A549 (cell line): ENCODE data around the gene HELZ2. TPM values are rescaled to one million over a fixed set of nuclear protein-coding genes. Genes with fewer than 3 reads are reported as not detected.
"Not testable (repeated sequence)": the region's sequence is repeated elsewhere in the genome, so short reads cannot be mapped to it uniquely, and the experiment has no call there.

ENCODE experiments used
- ATAC-seq, 2 experiments: fragments of 200-7000 bp in 1 of 2; fragments of >200 bp in 1 of 2; cut with Nextera tagmentation in 1 of 2; cut with Tn5 transposase in 1 of 2; 3 replicates each; pipeline versions ENCODE4 v1.8.0 to v1.9.1; 2018 to 2020; ENCODE audit warnings: mild to moderate bottlenecking in 1 of 2, moderate library complexity in 1 of 2
- CTCF ChIA-PET: fragments of 300-600 bp; sonication (Branson Sonifier 250); formaldehyde crosslinking; extraction: SDS; loops from one replicate; lab custom pipeline; 2021; ENCODE audit warnings: antibody characterized with exemption, inconsistent platforms; lab: Yijun Ruan, JAX
- POLR2A ChIA-PET: fragments of 350-600 bp; formaldehyde crosslinking; extraction: SDS; loops from one replicate; lab custom pipeline; 2021; ENCODE audit warnings: antibody characterized with exemption, inconsistent platforms; lab: Yijun Ruan, JAX
- DNase-seq, 2 experiments: peaks; one replicate each; pipeline versions ENCODE4 v3.0.0 to v3.0.0-alpha.2; 2011 to 2016; ENCODE audit warnings: low read depth in 1 of 2, low spot score in 1 of 2
- FAIRE-seq: peaks from 2 replicates; lab custom pipeline; 2011; peaks lifted over from hg19 to GRCh38; lab: Jason Lieb, UNC
- H3K27ac ChIP-seq, 2 experiments: fragments of >200 bp; sonication (Bioruptor Twin); formaldehyde crosslinking; 3 replicates each; pipeline ENCODE4 v1.5.1; 2016 to 2017
- H3K4me1 ChIP-seq: fragments of >200 bp; sonication (Bioruptor Twin); formaldehyde crosslinking; 3 replicates; pipeline ENCODE4 v1.6.1; 2016
- H3K4me2 ChIP-seq: fragments of >200 bp; sonication (Bioruptor Twin); formaldehyde crosslinking; 3 replicates; pipeline ENCODE4 v1.6.1; 2016
- H3K4me3 ChIP-seq: fragments of >200 bp; sonication (Bioruptor Twin); formaldehyde crosslinking; 3 replicates; pipeline ENCODE4 v1.5.1; 2016
- H3K9me3 ChIP-seq: fragments of >200 bp; sonication (Bioruptor Twin); formaldehyde crosslinking; 3 replicates; pipeline ENCODE4 v1.6.1; 2016
- CBX8 ChIP-seq: fragments of 200-600 bp; sonication (generic); IDR thresholded peaks from 2 replicates; pipeline ENCODE4 v1.6.1; 2016
- CHD2 ChIP-seq: fragments of 150-350 bp; IDR thresholded peaks from 2 replicates; pipeline ENCODE4 v1.6.1; 2014; ENCODE audit warnings: low read length; ENCODE audit not compliant: partially characterized antibody
- EHF ChIP-seq: fragments of 250-450 bp; sonication (Bioruptor Pico); IDR thresholded peaks from 2 replicates; pipeline ENCODE4 v1.5.0; 2020; ENCODE audit warnings: mild to moderate bottlenecking
- EP300 ChIP-seq, 2 experiments: fragments of >200 bp; sonication (Bioruptor Twin); formaldehyde crosslinking; IDR thresholded peaks; 2 replicates in 1 of 2; 3 replicates in 1 of 2; pipeline ENCODE4 v1.6.1; 2016 to 2017
- ESRRA ChIP-seq: fragments of 150-350 bp; IDR thresholded peaks from 2 replicates; pipeline ENCODE4 v1.6.1; 2014; ENCODE audit warnings: mild to moderate bottlenecking, low read length, borderline replicate concordance
- GATA3 ChIP-seq: IDR thresholded peaks from 2 replicates; pipeline ENCODE4 v1.6.1; 2012; ENCODE audit warnings: borderline replicate concordance
- HES2 ChIP-seq: fragments of >200 bp; sonication (Bioruptor Twin); formaldehyde crosslinking; IDR thresholded peaks from 2 replicates; pipeline ENCODE4 v1.6.1; 2016
- JUNB ChIP-seq: fragments of >200 bp; sonication (Bioruptor Twin); formaldehyde crosslinking; IDR thresholded peaks from 2 replicates; pipeline ENCODE4 v1.6.1; 2016
- KDM1A ChIP-seq: fragments of 200-600 bp; sonication (generic); IDR thresholded peaks from 2 replicates; pipeline ENCODE4 v1.6.1; 2016; ENCODE audit warnings: low read depth, mild to moderate bottlenecking
- KDM5A ChIP-seq: fragments of 200-600 bp; sonication (generic); IDR thresholded peaks from 2 replicates; pipeline ENCODE4 v1.6.1; 2016; ENCODE audit warnings: antibody characterized with exemption, mild to moderate bottlenecking
- NPAS2 ChIP-seq: fragments of 250-450 bp; sonication (Bioruptor Pico); IDR thresholded peaks from 2 replicates; pipeline ENCODE4 v1.8.0; 2022; ENCODE audit warnings: mild to moderate bottlenecking, moderate library complexity, borderline replicate concordance
- POLR2A ChIP-seq: IDR thresholded peaks from 2 replicates; pipeline ENCODE4 v1.6.1; 2012; ENCODE audit warnings: mild to moderate bottlenecking, low read length
- POLR2AphosphoS2 ChIP-seq: conservative IDR thresholded peaks from 2 replicates; pipeline ENCODE4 v1.6.1; 2012; ENCODE audit warnings: low read length, improper control_type of control experiment, inconsistent platforms
- RCOR1 ChIP-seq: fragments of 150-350 bp; IDR thresholded peaks from 2 replicates; pipeline ENCODE4 v1.6.1; 2014; ENCODE audit warnings: antibody characterized with exemption, low read length, low read depth
- ZSCAN20 ChIP-seq: fragments of 250-450 bp; sonication (Bioruptor Pico); IDR thresholded peaks from 2 replicates; pipeline ENCODE4 v1.8.0; 2022; ENCODE audit warnings: mild to moderate bottlenecking, moderate library complexity
- WGBS: methylation state at CpG from one replicate; pipeline ENCODE4 v1.1.6; 2017; ENCODE audit errors: missing lambda C conversion rate; 5-methylcytosine and 5-hydroxymethylcytosine counted together
- polyA plus RNA-seq, 4 experiments: library from polyadenylated mRNA; depleted of rRNA in 3 of 4; stranded (reverse); fragments of >200 nt; fragmentation: RNase III in 1 of 4; extraction: RNeasy Plus Mini Kit Qiagen cat#74134 plus additional on column Dnase treatment in 1 of 4; gene quantifications; 2 replicates in 3 of 4; 3 replicates in 1 of 4; pipeline ENCODE4 v1.2.3, GENCODE V29; 2011 to 2017
- TF ChIP-seq, protein P1 (sequence below): fragments of 150-350 bp; IDR thresholded peaks from 2 replicates; pipeline ENCODE4 v1.6.1; 2014; ENCODE audit warnings: low read depth, mild to moderate bottlenecking, low read length
- TF ChIP-seq, protein P2 (sequence below): IDR thresholded peaks from 2 replicates; pipeline ENCODE4 v1.6.1; 2012
- TF ChIP-seq, protein P3 (sequence below): IDR thresholded peaks from 2 replicates; pipeline ENCODE4 v1.6.1; 2012; ENCODE audit warnings: low read depth, borderline replicate concordance
- TF ChIP-seq, protein P4 (sequence below): fragments of 200-600 bp; sonication (generic); IDR thresholded peaks from 2 replicates; pipeline ENCODE4 v1.6.1; 2016; ENCODE audit warnings: antibody characterized with exemption, mild to moderate bottlenecking, moderate library complexity
- TF ChIP-seq, protein P5 (sequence below): fragments of 450-650 bp; IDR thresholded peaks from 2 replicates; pipeline ENCODE4 v1.6.1; 2014; ENCODE audit warnings: antibody characterized with exemption

Gene HELZ2
- polyA plus RNA-seq, 2 of the 4 experiments (the other 2 are of a cell fraction): 3.2 to 4.5 TPM

- ATAC-seq (no peak), DNase-seq (no peak), FAIRE-seq (no peak)
- no peak overlapping the region for H3K4me2 ChIP-seq
- CTCF ChIA-PET: interaction anchor here (0.7 to 1.5 kb wide), 2 partner anchors 65 to 352 kb away, joined by 4 to 6 read pairs; partner anchors contain the start of gene PTK6
- WGBS: 82% methylated on average over 2 of the region's 3 CpGs
- H3K27ac ChIP-seq: no peak overlapping the region
- POLR2A ChIA-PET: no interaction called here
- H3K9me3 ChIP-seq: no peaks in the 10 kb centered on the region
- no peaks in the 10 kb centered on the region for H3K4me1 ChIP-seq
- H3K4me3 ChIP-seq: no peak overlapping the region
- TF ChIP-seq POLR2AphosphoS2: no peak
- TF ChIP-seq JUNB: no peak
- no peak for TF ChIP-seq GATA3
- TF ChIP-seq, protein P1, sequence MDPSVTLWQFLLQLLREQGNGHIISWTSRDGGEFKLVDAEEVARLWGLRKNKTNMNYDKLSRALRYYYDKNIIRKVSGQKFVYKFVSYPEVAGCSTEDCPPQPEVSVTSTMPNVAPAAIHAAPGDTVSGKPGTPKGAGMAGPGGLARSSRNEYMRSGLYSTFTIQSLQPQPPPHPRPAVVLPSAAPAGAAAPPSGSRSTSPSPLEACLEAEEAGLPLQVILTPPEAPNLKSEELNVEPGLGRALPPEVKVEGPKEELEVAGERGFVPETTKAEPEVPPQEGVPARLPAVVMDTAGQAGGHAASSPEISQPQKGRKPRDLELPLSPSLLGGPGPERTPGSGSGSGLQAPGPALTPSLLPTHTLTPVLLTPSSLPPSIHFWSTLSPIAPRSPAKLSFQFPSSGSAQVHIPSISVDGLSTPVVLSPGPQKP: no peak
- no peak for TF ChIP-seq EP300 (IDR thresholded peaks at IDR 0.05)
- TF ChIP-seq, protein P2, sequence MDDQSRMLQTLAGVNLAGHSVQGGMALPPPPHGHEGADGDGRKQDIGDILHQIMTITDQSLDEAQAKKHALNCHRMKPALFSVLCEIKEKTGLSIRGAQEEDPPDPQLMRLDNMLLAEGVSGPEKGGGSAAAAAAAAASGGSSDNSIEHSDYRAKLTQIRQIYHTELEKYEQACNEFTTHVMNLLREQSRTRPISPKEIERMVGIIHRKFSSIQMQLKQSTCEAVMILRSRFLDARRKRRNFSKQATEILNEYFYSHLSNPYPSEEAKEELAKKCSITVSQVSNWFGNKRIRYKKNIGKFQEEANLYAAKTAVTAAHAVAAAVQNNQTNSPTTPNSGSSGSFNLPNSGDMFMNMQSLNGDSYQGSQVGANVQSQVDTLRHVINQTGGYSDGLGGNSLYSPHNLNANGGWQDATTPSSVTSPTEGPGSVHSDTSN: no peak
- TF ChIP-seq ESRRA: no peak
- TF ChIP-seq HES2: no peak
- TF ChIP-seq, protein P3, sequence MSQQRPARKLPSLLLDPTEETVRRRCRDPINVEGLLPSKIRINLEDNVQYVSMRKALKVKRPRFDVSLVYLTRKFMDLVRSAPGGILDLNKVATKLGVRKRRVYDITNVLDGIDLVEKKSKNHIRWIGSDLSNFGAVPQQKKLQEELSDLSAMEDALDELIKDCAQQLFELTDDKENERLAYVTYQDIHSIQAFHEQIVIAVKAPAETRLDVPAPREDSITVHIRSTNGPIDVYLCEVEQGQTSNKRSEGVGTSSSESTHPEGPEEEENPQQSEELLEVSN: no peak
- TF ChIP-seq, protein P4, sequence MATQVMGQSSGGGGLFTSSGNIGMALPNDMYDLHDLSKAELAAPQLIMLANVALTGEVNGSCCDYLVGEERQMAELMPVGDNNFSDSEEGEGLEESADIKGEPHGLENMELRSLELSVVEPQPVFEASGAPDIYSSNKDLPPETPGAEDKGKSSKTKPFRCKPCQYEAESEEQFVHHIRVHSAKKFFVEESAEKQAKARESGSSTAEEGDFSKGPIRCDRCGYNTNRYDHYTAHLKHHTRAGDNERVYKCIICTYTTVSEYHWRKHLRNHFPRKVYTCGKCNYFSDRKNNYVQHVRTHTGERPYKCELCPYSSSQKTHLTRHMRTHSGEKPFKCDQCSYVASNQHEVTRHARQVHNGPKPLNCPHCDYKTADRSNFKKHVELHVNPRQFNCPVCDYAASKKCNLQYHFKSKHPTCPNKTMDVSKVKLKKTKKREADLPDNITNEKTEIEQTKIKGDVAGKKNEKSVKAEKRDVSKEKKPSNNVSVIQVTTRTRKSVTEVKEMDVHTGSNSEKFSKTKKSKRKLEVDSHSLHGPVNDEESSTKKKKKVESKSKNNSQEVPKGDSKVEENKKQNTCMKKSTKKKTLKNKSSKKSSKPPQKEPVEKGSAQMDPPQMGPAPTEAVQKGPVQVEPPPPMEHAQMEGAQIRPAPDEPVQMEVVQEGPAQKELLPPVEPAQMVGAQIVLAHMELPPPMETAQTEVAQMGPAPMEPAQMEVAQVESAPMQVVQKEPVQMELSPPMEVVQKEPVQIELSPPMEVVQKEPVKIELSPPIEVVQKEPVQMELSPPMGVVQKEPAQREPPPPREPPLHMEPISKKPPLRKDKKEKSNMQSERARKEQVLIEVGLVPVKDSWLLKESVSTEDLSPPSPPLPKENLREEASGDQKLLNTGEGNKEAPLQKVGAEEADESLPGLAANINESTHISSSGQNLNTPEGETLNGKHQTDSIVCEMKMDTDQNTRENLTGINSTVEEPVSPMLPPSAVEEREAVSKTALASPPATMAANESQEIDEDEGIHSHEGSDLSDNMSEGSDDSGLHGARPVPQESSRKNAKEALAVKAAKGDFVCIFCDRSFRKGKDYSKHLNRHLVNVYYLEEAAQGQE: no peak
Measured at GRCh38 chr20:63602321-63602720, 28.3 kb upstream of the HELZ2 start.

GRCh38 chr20:63601679-63602078 lies 27.6 kb upstream of the HELZ2 start:
- H3K4me3 ChIP-seq, H3K9me3 ChIP-seq, DNase-seq, POLR2A ChIA-PET, H3K4me1 ChIP-seq, H3K27ac ChIP-seq, FAIRE-seq, ATAC-seq, H3K4me2 ChIP-seq: not testable (repeated sequence)
- WGBS: 85% methylated on average over 5 of the region's 8 CpGs
- CTCF ChIA-PET: interaction anchor here (0.7 to 1.5 kb wide), 2 partner anchors 64 to 353 kb away, joined by 4 to 6 read pairs; partner anchors contain the start of gene PTK6

DNA sequence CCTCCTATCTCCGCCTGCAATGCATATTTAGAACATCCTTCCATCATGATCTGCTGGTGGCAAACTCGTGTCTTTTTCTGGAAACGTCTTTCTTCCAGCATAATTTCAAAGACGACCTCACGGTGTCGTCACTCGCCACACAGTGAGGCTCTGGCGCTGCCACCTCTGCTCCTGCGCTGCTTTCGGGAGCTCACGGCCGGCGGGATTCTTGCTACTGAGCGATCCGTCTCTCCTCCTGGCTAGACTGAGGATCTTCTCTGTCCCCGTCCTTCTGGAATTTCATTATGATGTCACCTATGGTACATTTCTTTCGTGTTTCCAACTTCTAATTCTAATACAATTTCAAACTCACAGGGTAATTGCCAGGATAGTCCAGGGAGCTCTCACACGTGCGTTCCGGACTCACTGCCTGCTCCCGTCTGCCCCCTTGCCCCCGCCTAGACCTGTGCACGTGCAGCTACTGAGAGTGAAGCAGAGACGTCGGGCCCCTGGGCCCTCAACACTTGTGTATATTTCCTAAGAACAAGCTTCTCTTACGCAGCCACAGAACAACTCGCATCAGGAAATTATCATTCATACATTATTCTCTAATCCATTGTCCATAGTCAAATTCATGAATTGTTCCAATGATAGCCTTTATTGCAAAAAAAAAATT lies 25.5 kb upstream of the HELZ2 start:
- no peak for FAIRE-seq
- no peak overlapping the region for H3K4me3 ChIP-seq
- no peak for DNase-seq
- peaks cover under 1% of the 10 kb centered on the region; the same call in 1 of the 3 replicates for H3K4me1 ChIP-seq
- WGBS: 94% methylated on average over 27 of the region's 27 CpGs
- POLR2A ChIA-PET: no interaction called here
- H3K4me2 ChIP-seq: no peak overlapping the region
- no peak for ATAC-seq
- TF ChIP-seq NPAS2 (CRISPR knock-in tag): no peak
- TF ChIP-seq, protein P3: no peak
- TF ChIP-seq KDM5A: no peak
- TF ChIP-seq POLR2AphosphoS2: no peak
- no peak for TF ChIP-seq KDM1A
- no peak for TF ChIP-seq CBX8
- TF ChIP-seq CHD2: no peak
- TF ChIP-seq JUNB: no peak
- TF ChIP-seq RCOR1: no peak
- TF ChIP-seq POLR2A: no peak
- TF ChIP-seq, protein P5, sequence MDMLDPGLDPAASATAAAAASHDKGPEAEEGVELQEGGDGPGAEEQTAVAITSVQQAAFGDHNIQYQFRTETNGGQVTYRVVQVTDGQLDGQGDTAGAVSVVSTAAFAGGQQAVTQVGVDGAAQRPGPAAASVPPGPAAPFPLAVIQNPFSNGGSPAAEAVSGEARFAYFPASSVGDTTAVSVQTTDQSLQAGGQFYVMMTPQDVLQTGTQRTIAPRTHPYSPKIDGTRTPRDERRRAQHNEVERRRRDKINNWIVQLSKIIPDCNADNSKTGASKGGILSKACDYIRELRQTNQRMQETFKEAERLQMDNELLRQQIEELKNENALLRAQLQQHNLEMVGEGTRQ: no peak
- TF ChIP-seq, protein P1: no peak
- TF ChIP-seq ZSCAN20 (CRISPR knock-in tag): no peak
- no peak for TF ChIP-seq GATA3
- no peak for TF ChIP-seq EHF (CRISPR knock-in tag)
- TF ChIP-seq, all 56 proteins: peak for 0
- Histone ChIP-seq H3K27ac (no peak overlapping the region), H3K9me3 (no peaks in the 10 kb centered on the region)
- CTCF ChIA-PET: interaction anchor here (0.6 to 2.0 kb wide), 5 partner anchors 9 to 187 kb away, joined by 3 to 7 read pairs (median 5); no protein-coding TSS in a partner anchor
